Body of pancreas (tissue), 4 donors: Measurements from ENCODE around the gene TENM4. TPM values are rescaled to one million over a fixed set of nuclear protein-coding genes. Genes with fewer than 3 reads are reported as not detected.
A peak's percentile ranks its signal among the peaks of the same experiment; 100 is the strongest.

ENCODE experiments used
- ATAC-seq: fragments of 150-250 bp; one replicate; pipeline ENCODE4 v1.9.1; 2016
- DNase-seq, 4 donors: peaks; one replicate each; pipeline ENCODE4 v3.0.0-alpha.2; 2019
- H3K27ac ChIP-seq, 4 donors: fragments of 200-600 bp; sonication (generic); 1 replicate in 3 of 4; 2 replicates in 1 of 4; pipeline versions ENCODE4 v1.5.1 to v1.6.1; 2016 to 2019; ENCODE audit warnings: mild to moderate bottlenecking in 1 of 4, mixed read lengths in 1 of 4, moderate library complexity in 1 of 4
- H3K27me3 ChIP-seq, 2 donors: fragments of 200-600 bp; sonication (generic); one replicate each; pipeline ENCODE4 v1.6.0; 2016; ENCODE audit warnings: mild to moderate bottlenecking in 1 of 2
- H3K36me3 ChIP-seq, 2 donors: fragments of 200-600 bp; sonication (generic); replicated peaks in 1 of 2; 2 replicates each; pipeline ENCODE4 v1.5.1; 2016; ENCODE audit warnings: low read depth in 2 of 2; ENCODE audit not compliant: insufficient read depth in 1 of 2
- H3K4me1 ChIP-seq: fragments of 200-600 bp; sonication (generic); one replicate; pipeline ENCODE4 v1.6.0; 2016
- H3K4me3 ChIP-seq, 2 donors: fragments of 200-600 bp; sonication (generic); 1 replicate in 1 of 2; 2 replicates in 1 of 2; pipeline ENCODE4 v1.5.1; 2016 to 2019
- H3K9me3 ChIP-seq, 3 donors: fragments of 200-600 bp; sonication (generic); 1 replicate in 2 of 3; 2 replicates in 1 of 3; pipeline ENCODE4 v1.5.1; 2016
- CTCF ChIP-seq, 7 experiments: fragments of 450-650 bp in 4 of 7; fragments of 200-600 bp in 3 of 7; sonication (generic) in 3 of 7; IDR thresholded peaks; one replicate each; pipeline ENCODE4 v1.5.1; 2016 to 2019; ENCODE audit warnings: antibody characterized with exemption in 7 of 7
- POLR2A ChIP-seq, 3 donors: fragments of 450-650 bp; IDR thresholded peaks; one replicate each; pipeline ENCODE4 v1.6.1; 2016; ENCODE audit warnings: antibody characterized with exemption in 3 of 3, mild to moderate bottlenecking in 2 of 3
- WGBS, 2 donors: methylation state at CpG; one replicate each; pipeline ENCODE4 v1.1.5; 2017; 5-methylcytosine and 5-hydroxymethylcytosine counted together
- intact Hi-C: fragments of 100-400 bp; cut with DNase I; formaldehyde crosslinking; loops from one replicate; pipeline ENCODE4 v1.15.1; 2023
- total RNA-seq, 2 donors: library from RNA; depleted of rRNA; stranded (reverse); fragments of >200 nt; gene quantifications; one replicate each; pipeline ENCODE4 v1.1.0, GENCODE V29; 2016

The TENM4 gene
- total RNA-seq, 2 donors from 2014 or later = 0.78 to 6.6 TPM

GRCh38 chr11:78855116-78855515 is 585.7 kb downstream of the TENM4 start:
- Histone ChIP-seq H3K27me3 (no peaks in the 10 kb centered on the region), H3K27ac (no peak overlapping the region), H3K4me1 (no peaks in the 10 kb centered on the region), H3K9me3 (no peaks in the 10 kb centered on the region), H3K4me3 (no peak overlapping the region), H3K36me3 (no peaks in the 10 kb centered on the region)
- intact Hi-C loops = no loop called here
- no peak for TF ChIP-seq CTCF (IDR thresholded peaks at IDR 0.05)
- no peak for TF ChIP-seq POLR2A (IDR thresholded peaks at IDR 0.05)
- DNase-seq (no peak), ATAC-seq (no peak)

- H3K36me3 ChIP-seq = no peaks in the 10 kb centered on the region
- TF ChIP-seq CTCF (IDR thresholded peaks at IDR 0.05) (no peak), POLR2A (IDR thresholded peaks at IDR 0.05) (no peak)
- H3K9me3 ChIP-seq = no peaks in the 10 kb centered on the region
- ATAC-seq (no peak), DNase-seq (no peak)
- H3K4me3 ChIP-seq = no peak overlapping the region
- WGBS, 2 donors = 81 to 85% methylated on average over 3 of the region's 3 CpGs
- no peaks in the 10 kb centered on the region for H3K4me1 ChIP-seq
- H3K27ac ChIP-seq = no peak overlapping the region
- H3K27me3 ChIP-seq = no peaks in the 10 kb centered on the region
- intact Hi-C loops = no loop called here
Observed at GRCh38 chr11:78853521-78853920, 587.3 kb downstream of the TENM4 start.

GRCh38 chr11:78851878-78852586 is 588.8 kb downstream of the TENM4 start:
- TF ChIP-seq CTCF (IDR thresholded peaks at IDR 0.05) = no peak
- TF ChIP-seq POLR2A (IDR thresholded peaks at IDR 0.05) = no peak
- 75 to 78% methylated on average over 3 to 7 of the region's 7 CpGs for WGBS, 2 donors

GRCh38 chr11:78850078-78850477 is 590.8 kb downstream of the TENM4 start:
- Histone ChIP-seq H3K27me3 (no peaks in the 10 kb centered on the region), H3K4me3 (no peak overlapping the region), H3K4me1 (no peaks in the 10 kb centered on the region), H3K9me3 (no peaks in the 10 kb centered on the region), H3K27ac (no peak overlapping the region), H3K36me3 (no peaks in the 10 kb centered on the region)
- intact Hi-C loops = no loop called here
- ATAC-seq (no peak), DNase-seq (no peak)
- WGBS, 2 donors = 60 to 69% methylated on average over 3 of the region's 3 CpGs
- no peak for TF ChIP-seq CTCF (IDR thresholded peaks at IDR 0.05)
- TF ChIP-seq POLR2A (IDR thresholded peaks at IDR 0.05) = no peak

More at GRCh38 chr11:78851878-78852586, 588.8 kb downstream of the TENM4 start:
- DNase-seq (peak in 1 of 4 donors; percentile 39), ATAC-seq (no peak)
- Histone ChIP-seq H3K27ac (no peak overlapping the region), H3K9me3 (no peaks in the 10 kb centered on the region), H3K27me3 (no peaks in the 10 kb centered on the region), H3K4me3 (no peak overlapping the region), H3K4me1 (no peaks in the 10 kb centered on the region), H3K36me3 (no peaks in the 10 kb centered on the region)
- intact Hi-C loops = no loop called here

- Histone ChIP-seq H3K27me3 (no peaks in the 10 kb centered on the region), H3K9me3 (no peaks in the 10 kb centered on the region), H3K36me3 (no peaks in the 10 kb centered on the region), H3K4me3 (no peak overlapping the region), H3K27ac (no peak overlapping the region), H3K4me1 (no peaks in the 10 kb centered on the region)
- WGBS, 2 donors = 63 to 75% methylated on average over 5 of the region's 5 CpGs
- intact Hi-C loops = no loop called here
- TF ChIP-seq POLR2A (IDR thresholded peaks at IDR 0.05) (no peak), CTCF (IDR thresholded peaks at IDR 0.05) (no peak)
- no peak for DNase-seq
- ATAC-seq = no peak
Observed at GRCh38 chr11:78846269-78846668, 594.6 kb downstream of the TENM4 start.
